ENCODE measurements around the gene NSD1.
"Not testable (repeated sequence)": the region's sequence is repeated elsewhere in the genome, so short reads cannot be mapped to it uniquely, and the experiment has no call there.

Gene NSD1

DNA sequence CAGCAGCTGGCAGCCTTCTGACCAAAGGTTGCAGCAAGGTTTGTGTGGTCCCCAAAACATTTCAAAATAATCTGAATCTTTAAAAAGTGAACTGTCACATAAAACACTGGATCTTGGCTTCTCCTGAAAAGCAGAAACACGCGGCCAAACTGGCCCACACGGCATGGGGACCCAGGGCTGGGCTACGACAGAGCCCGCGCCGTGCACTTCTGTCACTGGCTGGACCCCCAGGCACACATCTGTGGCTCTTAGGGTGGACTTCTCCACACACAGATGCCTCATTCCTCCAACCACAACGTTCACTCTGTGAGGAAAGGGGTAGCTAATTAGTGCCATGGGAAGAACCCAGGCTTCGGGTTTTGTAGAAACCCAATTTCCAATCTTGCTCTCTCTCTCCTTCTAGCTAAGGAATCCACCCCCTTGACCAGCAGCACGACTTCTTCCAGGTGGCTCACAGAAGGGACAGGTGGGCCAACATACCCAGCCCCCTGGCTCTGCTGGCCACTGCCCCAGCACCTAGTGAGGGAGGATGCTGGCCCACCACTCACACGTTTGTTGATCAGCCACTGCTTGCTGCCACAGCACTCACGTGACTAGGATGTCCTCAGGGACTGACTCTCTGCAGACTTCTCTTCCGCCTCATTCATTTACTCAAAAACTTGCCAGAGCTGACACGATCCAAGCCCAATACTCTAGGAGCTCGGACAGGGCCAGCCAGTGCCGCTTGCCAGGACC, 200.0 kb downstream of the NSD1 start:
- Histone ChIP-seq H3K27me3 (ENCODE audit: control insufficient read depth, insufficient read depth, low read length) (no peaks in the 10 kb centered on the region), H3K9ac (ENCODE audit: low read depth, low read length) (no peak overlapping the region), H3K36me3 (ENCODE audit: control insufficient read depth, insufficient read depth, low read length) (peaks cover 75% of the 10 kb centered on the region), H3K4me3 (ENCODE audit: low read depth, low read length) (no peak overlapping the region), H3K27ac (ENCODE audit: low read depth, low read length) (no peak overlapping the region), H3K4me1 (ENCODE audit: control insufficient read depth, insufficient read depth, low read length) (no peaks in the 10 kb centered on the region), H3K9me3 (ENCODE audit: control insufficient read depth, insufficient read depth, low read length) (no peaks in the 10 kb centered on the region)

DNA sequence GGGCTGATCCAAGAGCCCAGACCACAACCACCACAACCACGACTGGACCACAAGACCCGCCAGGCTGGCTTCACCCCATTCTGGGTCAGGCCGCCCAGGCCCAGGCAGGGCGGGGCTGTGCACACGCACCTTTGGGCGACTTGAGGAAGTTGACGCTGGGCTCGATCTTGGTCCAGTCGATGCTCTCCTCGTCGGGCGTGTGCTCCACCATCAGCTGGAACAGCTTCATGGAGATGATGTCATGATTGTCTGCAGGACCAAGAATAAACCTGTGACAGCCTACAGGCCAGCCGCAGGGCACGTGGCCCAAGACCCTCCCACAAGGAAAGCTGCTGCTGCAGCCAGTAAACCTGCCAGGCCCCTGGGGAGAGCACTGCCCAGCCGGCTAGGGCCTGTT, 200.6 kb downstream of the NSD1 start:
- H3K9ac ChIP-seq (ENCODE audit: low read depth, low read length), result no peak overlapping the region
- H3K9me3 ChIP-seq (ENCODE audit: control insufficient read depth, insufficient read depth, low read length), result no peaks in the 10 kb centered on the region
- H3K4me1 ChIP-seq (ENCODE audit: control insufficient read depth, insufficient read depth, low read length), result no peaks in the 10 kb centered on the region
- no peak overlapping the region for H3K4me3 ChIP-seq (ENCODE audit: low read depth, low read length)
- peaks cover 79% of the 10 kb centered on the region for H3K36me3 ChIP-seq (ENCODE audit: control insufficient read depth, insufficient read depth, low read length)
- no peaks in the 10 kb centered on the region for H3K27me3 ChIP-seq (ENCODE audit: control insufficient read depth, insufficient read depth, low read length)
- H3K27ac ChIP-seq (ENCODE audit: low read depth, low read length), result no peak overlapping the region

DNA sequence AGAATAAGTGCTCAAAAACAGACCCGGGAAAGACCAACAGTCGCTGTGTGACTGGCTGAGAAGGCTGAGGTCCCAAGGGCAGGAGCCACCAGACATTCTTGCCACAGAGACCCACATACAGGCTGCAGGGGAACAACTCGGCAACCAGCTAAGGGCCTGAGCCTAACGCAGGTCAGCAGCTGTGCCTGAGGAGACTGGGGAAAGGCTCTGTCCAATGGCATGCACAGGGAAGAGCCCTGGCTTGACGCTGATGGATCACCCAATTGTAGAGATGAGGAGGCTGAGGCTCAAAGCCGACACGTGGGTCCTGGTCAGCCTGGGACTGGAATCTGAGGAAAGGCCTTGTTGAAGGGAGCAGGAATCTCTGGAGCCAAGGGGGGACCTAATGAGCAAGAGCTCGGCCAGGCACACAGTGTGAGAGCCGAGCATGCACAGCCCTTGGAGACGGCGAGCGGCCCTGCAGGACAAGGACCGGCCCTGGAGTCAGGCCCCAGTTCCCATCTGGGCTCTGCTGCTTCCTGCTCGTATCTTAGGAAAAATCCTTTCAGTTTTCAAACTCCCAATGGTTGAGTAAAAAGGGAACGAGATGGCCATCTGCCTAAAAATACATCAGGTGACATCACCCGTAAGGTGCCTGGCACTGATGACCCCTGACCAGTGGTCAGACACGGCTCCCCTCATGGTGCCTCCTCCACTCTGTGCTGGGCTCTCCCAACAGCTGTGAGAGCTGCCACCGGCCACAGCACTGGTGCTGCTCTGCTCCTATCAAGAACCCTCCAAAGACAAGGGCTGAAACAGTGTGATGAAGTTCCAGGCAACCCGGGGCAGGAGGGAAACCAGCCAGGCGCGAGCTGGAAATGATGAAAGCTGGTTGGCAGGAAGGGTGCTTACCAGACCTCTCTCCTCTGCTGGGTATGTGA, 201.5 kb downstream of the NSD1 start:
- Histone ChIP-seq H3K4me3 (ENCODE audit: low read depth, low read length) (no peak overlapping the region), H3K4me1 (ENCODE audit: control insufficient read depth, insufficient read depth, low read length) (no peaks in the 10 kb centered on the region), H3K27me3 (ENCODE audit: control insufficient read depth, insufficient read depth, low read length) (no peaks in the 10 kb centered on the region), H3K9me3 (ENCODE audit: control insufficient read depth, insufficient read depth, low read length) (no peaks in the 10 kb centered on the region), H3K27ac (ENCODE audit: low read depth, low read length) (no peak overlapping the region), H3K9ac (ENCODE audit: low read depth, low read length) (no peak overlapping the region), H3K36me3 (ENCODE audit: control insufficient read depth, insufficient read depth, low read length) (peaks cover 78% of the 10 kb centered on the region)

DNA sequence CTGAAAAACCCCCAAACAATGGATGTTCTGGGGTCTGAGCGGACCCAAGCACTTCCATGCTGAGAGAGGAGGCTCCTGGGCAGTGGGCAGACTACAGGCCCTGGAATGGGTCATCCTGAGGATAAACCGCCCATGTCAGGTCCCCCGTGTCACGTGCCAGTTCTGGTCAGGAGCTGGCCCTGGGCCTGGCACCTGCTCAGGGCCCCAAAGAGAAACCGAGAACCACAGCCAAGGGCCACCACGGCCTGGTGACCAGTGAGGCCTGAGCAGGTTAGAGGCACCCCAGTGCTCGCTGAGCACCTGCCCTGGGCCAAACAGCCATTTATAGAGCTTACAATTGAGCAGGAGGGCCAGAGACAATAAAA, 202.1 kb downstream of the NSD1 start:
- no peak overlapping the region for H3K4me3 ChIP-seq (ENCODE audit: low read depth, low read length)
- no peaks in the 10 kb centered on the region for H3K4me1 ChIP-seq (ENCODE audit: control insufficient read depth, insufficient read depth, low read length)
- H3K27me3 ChIP-seq (ENCODE audit: control insufficient read depth, insufficient read depth, low read length), result no peaks in the 10 kb centered on the region
- no peak overlapping the region for H3K9ac ChIP-seq (ENCODE audit: low read depth, low read length)
- H3K36me3 ChIP-seq (ENCODE audit: control insufficient read depth, insufficient read depth, low read length), result peaks cover 74% of the 10 kb centered on the region
- no peaks in the 10 kb centered on the region for H3K9me3 ChIP-seq (ENCODE audit: control insufficient read depth, insufficient read depth, low read length)
- H3K27ac ChIP-seq (ENCODE audit: low read depth, low read length), result no peak overlapping the region

DNA sequence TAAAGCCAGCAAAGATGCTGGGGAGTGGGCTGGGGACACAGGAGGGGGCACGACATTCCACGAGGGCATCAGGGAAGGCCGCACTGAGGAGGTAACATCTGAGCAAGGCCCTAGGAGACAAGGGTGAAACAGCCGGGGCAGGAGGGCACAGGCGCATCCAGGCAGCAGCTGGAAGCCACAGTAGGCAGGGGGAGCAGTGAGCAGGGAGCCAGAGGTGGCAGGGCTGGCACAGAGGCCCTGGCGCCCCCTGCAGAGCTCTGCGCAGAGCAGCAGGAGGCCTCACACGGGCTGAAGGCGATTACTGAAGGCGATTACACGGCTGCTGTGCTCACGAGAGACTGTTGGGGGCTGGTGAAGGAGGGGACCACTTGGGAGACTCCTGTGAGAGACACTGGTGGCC, 202.5 kb downstream of the NSD1 start:
- Histone ChIP-seq H3K9me3 (ENCODE audit: control insufficient read depth, insufficient read depth, low read length) (no peaks in the 10 kb centered on the region), H3K4me1 (ENCODE audit: control insufficient read depth, insufficient read depth, low read length) (no peaks in the 10 kb centered on the region), H3K36me3 (ENCODE audit: control insufficient read depth, insufficient read depth, low read length) (peaks cover 74% of the 10 kb centered on the region), H3K27me3 (ENCODE audit: control insufficient read depth, insufficient read depth, low read length) (no peaks in the 10 kb centered on the region), H3K4me3 (ENCODE audit: low read depth, low read length) (no peak overlapping the region), H3K27ac (ENCODE audit: low read depth, low read length) (no peak overlapping the region), H3K9ac (ENCODE audit: low read depth, low read length) (no peak overlapping the region)

DNA sequence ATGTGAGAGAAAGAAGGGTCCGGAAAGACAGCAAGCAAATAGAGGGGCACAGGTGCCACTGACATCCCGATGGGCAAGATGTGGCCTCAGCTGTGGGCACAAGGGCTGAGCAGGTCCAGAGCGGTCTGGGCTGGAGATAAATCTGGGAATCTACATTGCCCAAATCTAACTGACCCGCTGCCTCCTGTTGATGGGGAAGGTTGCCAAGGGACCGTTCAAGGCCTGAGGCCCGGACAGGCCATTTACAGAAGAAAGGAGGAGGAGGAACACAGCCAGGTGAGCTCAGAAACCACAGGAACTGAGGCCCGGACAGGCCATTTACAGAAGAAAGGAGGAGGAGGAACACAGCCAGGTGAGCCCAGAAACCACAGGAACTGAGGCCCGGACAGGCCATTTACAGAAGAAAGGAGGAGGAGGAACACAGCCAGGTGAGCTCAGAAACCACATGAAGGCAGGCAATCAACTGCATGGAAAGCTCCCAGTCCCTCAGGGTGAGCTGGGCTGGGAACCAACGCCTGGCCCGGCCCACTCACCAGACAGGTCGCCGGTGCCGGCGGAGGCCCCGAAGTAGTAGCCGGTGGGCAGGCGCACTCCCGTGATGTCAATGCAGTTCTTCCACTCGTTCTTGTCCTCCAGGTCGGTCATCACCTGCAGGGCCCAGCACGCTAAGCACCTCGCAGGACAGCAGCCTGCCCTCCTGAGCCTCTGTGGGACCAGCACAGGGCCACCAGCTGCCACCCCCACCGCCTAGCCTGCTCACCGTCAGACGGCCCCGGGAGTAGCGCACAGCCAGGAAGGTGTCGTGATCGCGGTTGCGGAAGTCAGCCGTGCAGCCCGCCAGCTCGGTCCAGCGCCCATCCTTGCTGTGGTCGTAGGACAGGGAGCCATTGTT, 203.3 kb downstream of the NSD1 start:
- Histone ChIP-seq H3K4me1 (ENCODE audit: control insufficient read depth, insufficient read depth, low read length) (no peaks in the 10 kb centered on the region), H3K9me3 (ENCODE audit: control insufficient read depth, insufficient read depth, low read length) (no peaks in the 10 kb centered on the region), H3K27ac (ENCODE audit: low read depth, low read length) (no peak overlapping the region), H3K36me3 (ENCODE audit: control insufficient read depth, insufficient read depth, low read length) (peaks cover 76% of the 10 kb centered on the region), H3K4me3 (ENCODE audit: low read depth, low read length) (no peak overlapping the region), H3K27me3 (ENCODE audit: control insufficient read depth, insufficient read depth, low read length) (no peaks in the 10 kb centered on the region), H3K9ac (ENCODE audit: low read depth, low read length) (no peak overlapping the region; the same call in 1 of the 2 replicates)

DNA sequence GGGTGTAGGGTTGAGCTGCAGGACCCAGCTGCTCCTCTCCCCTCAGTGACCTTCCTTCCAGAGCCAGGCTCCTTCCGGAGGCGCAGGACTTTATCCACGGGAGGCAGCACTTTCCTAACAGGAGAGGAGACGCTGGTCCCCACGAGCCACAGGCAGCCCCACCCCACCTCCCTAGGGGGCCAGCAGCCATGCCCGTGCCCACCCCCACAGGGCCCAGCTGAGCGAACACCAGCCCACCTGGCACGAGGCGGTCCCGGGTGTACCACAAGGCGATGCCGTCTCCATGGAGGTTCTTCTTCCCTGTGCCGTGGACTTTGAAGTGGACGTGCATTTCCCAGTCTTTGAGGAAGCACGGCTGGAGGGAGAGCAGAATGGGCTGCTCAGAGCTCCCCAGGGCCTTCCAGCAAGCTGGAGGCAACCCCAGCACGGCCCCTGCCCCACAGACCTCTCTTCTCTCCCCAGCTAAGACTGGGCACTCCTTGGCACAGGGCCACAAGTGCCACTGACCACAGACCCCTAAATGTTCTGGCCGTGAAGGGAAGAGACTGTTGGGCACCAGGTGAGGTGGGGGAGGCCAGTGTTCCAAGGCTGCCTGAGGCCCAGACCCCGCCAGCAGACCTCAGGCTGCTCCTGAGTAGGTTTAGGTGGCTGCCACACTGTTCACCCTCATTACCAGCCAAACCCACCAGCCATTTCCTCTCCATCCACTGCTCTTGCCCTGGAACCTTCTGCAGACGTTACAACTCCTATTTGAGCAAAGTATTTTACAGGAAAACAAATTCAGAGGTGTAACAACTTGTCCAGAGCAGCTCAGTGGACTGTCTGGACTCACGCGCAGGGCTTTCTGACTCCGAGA, 204.9 kb downstream of the NSD1 start:
- Histone ChIP-seq H3K27me3 (ENCODE audit: control insufficient read depth, insufficient read depth, low read length) (no peaks in the 10 kb centered on the region), H3K27ac (ENCODE audit: low read depth, low read length) (no peak overlapping the region), H3K4me3 (ENCODE audit: low read depth, low read length) (no peak overlapping the region), H3K36me3 (ENCODE audit: control insufficient read depth, insufficient read depth, low read length) (peaks cover 63% of the 10 kb centered on the region), H3K9ac (ENCODE audit: low read depth, low read length) (no peak overlapping the region), H3K9me3 (ENCODE audit: control insufficient read depth, insufficient read depth, low read length) (no peaks in the 10 kb centered on the region), H3K4me1 (ENCODE audit: control insufficient read depth, insufficient read depth, low read length) (no peaks in the 10 kb centered on the region)

DNA sequence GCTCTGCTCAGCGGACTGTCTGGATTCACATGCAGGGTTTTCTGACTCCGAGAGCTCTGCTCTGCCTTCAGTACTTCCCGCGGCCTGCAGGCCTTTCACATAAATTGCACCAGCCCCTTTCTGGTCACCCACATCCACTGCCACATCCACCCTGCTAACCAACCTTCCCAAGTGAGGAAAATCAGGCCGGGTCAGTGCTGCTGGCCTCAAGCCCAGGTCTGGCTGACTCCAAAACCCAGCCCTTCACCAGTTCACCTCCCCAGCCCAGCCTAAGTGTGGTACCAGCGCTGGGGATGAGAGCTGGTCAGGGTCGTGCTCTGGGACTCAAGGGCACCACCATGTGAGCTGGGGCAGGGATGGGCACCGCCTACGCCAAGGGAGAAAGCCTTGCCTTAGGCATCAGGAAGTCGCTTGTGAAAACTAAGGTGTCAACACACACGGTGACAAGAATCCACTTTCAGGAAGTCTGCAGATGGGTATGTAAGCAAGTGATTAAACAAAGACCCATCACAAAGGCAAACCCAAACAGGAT, 205.6 kb downstream of the NSD1 start:
- no peak overlapping the region for H3K27ac ChIP-seq (ENCODE audit: low read depth, low read length)
- no peak overlapping the region for H3K4me3 ChIP-seq (ENCODE audit: low read depth, low read length)
- H3K36me3 ChIP-seq (ENCODE audit: control insufficient read depth, insufficient read depth, low read length), result peaks cover 60% of the 10 kb centered on the region
- no peak overlapping the region for H3K9ac ChIP-seq (ENCODE audit: low read depth, low read length)
- H3K4me1 ChIP-seq (ENCODE audit: control insufficient read depth, insufficient read depth, low read length), result no peaks in the 10 kb centered on the region
- H3K9me3 ChIP-seq (ENCODE audit: control insufficient read depth, insufficient read depth, low read length), result no peaks in the 10 kb centered on the region
- H3K27me3 ChIP-seq (ENCODE audit: control insufficient read depth, insufficient read depth, low read length), result no peaks in the 10 kb centered on the region

DNA sequence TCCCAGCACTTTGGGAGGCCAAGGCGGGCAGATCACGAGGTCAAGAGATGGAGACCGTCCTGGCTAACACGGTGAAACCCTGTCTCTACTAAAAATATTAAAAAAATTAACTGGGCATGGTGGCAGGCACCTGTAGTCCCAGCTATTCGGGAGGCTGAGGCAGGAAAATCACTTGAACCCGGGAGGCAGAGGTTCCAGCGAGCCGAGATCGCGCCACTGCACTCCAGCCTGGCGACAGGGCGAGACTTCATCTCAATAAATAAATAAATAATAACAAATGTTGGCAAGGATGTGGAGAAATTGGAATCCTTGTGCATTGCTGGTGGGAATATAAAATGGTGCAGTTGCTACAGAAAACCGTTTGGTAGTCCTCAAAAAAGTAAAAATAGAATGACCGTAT, 209.4 kb downstream of the NSD1 start:
- H3K9ac ChIP-seq (ENCODE audit: low read depth, low read length); H3K4me1 ChIP-seq (ENCODE audit: control insufficient read depth, insufficient read depth, low read length); H3K27ac ChIP-seq (ENCODE audit: low read depth, low read length); H3K27me3 ChIP-seq (ENCODE audit: control insufficient read depth, insufficient read depth, low read length); H3K4me3 ChIP-seq (ENCODE audit: low read depth, low read length); H3K9me3 ChIP-seq (ENCODE audit: control insufficient read depth, insufficient read depth, low read length): not testable (repeated sequence)
- peaks cover 41% of the 10 kb centered on the region for H3K36me3 ChIP-seq (ENCODE audit: control insufficient read depth, insufficient read depth, low read length)

DNA sequence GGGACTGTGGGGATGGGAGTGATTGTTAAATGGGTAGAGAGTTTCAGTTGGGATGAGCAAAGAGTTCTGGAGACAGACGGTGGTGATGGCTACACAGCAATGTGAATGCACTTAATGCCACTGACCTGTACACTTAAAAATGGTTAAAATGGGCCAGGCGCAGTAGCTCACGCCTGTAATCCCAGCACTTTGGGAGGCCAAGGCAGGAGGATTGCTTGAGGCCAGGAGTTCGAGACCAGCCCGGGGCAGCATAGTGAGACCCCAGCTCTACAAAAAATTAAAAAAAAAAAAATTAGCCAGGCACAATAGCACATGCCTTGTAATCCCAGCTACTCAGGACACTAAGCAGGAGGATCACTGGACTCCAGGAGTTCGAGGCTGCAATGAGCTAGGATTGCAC, 210.2 kb downstream of the NSD1 start:
- Histone ChIP-seq H3K4me3 (ENCODE audit: low read depth, low read length) (no peak overlapping the region), H3K27ac (ENCODE audit: low read depth, low read length) (no peak overlapping the region), H3K36me3 (ENCODE audit: control insufficient read depth, insufficient read depth, low read length) (peaks cover 40% of the 10 kb centered on the region)

More for the DNA sequence above, 210.2 kb downstream of the NSD1 start:
- Histone ChIP-seq H3K4me1 (ENCODE audit: control insufficient read depth, insufficient read depth, low read length) (no peaks in the 10 kb centered on the region), H3K9ac (ENCODE audit: low read depth, low read length) (no peak overlapping the region), H3K27me3 (ENCODE audit: control insufficient read depth, insufficient read depth, low read length) (no peaks in the 10 kb centered on the region), H3K9me3 (ENCODE audit: control insufficient read depth, insufficient read depth, low read length) (no peaks in the 10 kb centered on the region)

Measured in HUES48 (cell line).